ENCODE results near the gene PIGK. TPM values are rescaled to one million over a fixed set of nuclear protein-coding genes. Genes with fewer than 3 reads are reported as not detected.

PIGK gene
- total RNA-seq, 1 donor from 2014 or later = 12.1 TPM

Other genes starting within 250 kb of the PIGK start
- not detected for gene AK5, start 62.6 kb upstream of the PIGK start, total RNA-seq

All from esophagus mucosa (tissue), 1 donor.